SH-SY5Y (cell line): ENCODE measurements around the gene DPYD.

ENCODE experiments used
- GATA2 ChIP-seq: IDR thresholded peaks from 2 replicates; pipeline ENCODE4 v1.6.1; 2011; ENCODE audit warnings: mild to moderate bottlenecking, low read depth, low read length
- GATA3 ChIP-seq: IDR thresholded peaks from 2 replicates; pipeline ENCODE4 v1.6.1; 2011; ENCODE audit warnings: low read depth, mild to moderate bottlenecking, low read length, moderate library complexity

DNA sequence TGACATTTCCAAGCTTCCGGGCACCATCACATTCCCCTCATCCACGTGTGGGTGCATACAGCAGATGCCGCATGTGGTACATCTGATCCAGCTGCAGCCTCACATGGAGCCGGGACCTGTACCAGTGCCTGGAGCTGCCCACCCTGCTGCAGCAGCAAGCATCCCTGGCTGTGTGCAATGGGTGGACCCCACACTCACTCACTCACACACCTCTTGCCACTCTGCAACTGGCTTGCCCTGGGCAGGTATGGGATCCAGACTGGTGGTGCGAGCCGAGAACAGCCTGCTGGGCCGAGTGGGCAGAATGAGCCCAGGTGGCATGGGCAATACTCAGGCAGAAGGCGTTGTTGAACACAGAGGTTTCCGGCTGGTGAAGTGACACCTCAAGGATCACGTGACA, 75.0 kb downstream of the DPYD start:
- no peak for TF ChIP-seq GATA2
- TF ChIP-seq GATA3, result no peak
